Neural crest cell (in vitro differentiated cells): ENCODE measurements around the gene FGF2. TPM values are rescaled to one million over a fixed set of nuclear protein-coding genes. Genes with fewer than 3 reads are reported as not detected.
"Not testable (repeated sequence)": the region's sequence is repeated elsewhere in the genome, so short reads cannot be mapped to it uniquely, and the experiment has no call there.

Experiments
- DNase-seq: peaks from one replicate; pipeline ENCODE4 v3.0.0; 2021; ENCODE audit warnings: low read depth, mixed read lengths, low spot score
- H3K27ac Mint-ChIP-seq: one replicate; pipeline ENCODE4 v1.8.0; 2021; ENCODE audit warnings: mild to moderate bottlenecking, mixed read lengths; ENCODE audit not compliant: unreplicated experiment
- H3K27me3 Mint-ChIP-seq: 2 replicates; pipeline ENCODE4 v1.8.0; 2021; ENCODE audit warnings: low read depth, mild to moderate bottlenecking, mixed read lengths
- H3K36me3 Mint-ChIP-seq: 2 replicates; pipeline ENCODE4 v1.8.0; 2021; ENCODE audit warnings: low read depth, mild to moderate bottlenecking, mixed read lengths
- H3K4me1 Mint-ChIP-seq: 2 replicates; pipeline ENCODE4 v1.8.0; 2021; ENCODE audit warnings: mixed read lengths
- H3K4me3 Mint-ChIP-seq: one replicate; pipeline ENCODE4 v1.8.0; 2021; ENCODE audit warnings: mild to moderate bottlenecking, mixed read lengths
- H3K9me3 Mint-ChIP-seq: 2 replicates; pipeline ENCODE4 v1.8.0; 2021; ENCODE audit warnings: mixed read lengths
- total RNA-seq: library from RNA; stranded (reverse); gene quantifications from 2 replicates; pipeline ENCODE4 v1.2.1, GENCODE V29; 2021
- TF ChIP-seq, protein P1 (sequence below): fragments of 200-600 bp; sonication (generic); conservative IDR thresholded peaks from 2 replicates; pipeline ENCODE4 v1.5.0; 2021; ENCODE audit warnings: antibody characterized with exemption, mild to moderate bottlenecking

FGF2 gene
- total RNA-seq, 1 donor from 2014 or later, result 14.6 TPM

DNA sequence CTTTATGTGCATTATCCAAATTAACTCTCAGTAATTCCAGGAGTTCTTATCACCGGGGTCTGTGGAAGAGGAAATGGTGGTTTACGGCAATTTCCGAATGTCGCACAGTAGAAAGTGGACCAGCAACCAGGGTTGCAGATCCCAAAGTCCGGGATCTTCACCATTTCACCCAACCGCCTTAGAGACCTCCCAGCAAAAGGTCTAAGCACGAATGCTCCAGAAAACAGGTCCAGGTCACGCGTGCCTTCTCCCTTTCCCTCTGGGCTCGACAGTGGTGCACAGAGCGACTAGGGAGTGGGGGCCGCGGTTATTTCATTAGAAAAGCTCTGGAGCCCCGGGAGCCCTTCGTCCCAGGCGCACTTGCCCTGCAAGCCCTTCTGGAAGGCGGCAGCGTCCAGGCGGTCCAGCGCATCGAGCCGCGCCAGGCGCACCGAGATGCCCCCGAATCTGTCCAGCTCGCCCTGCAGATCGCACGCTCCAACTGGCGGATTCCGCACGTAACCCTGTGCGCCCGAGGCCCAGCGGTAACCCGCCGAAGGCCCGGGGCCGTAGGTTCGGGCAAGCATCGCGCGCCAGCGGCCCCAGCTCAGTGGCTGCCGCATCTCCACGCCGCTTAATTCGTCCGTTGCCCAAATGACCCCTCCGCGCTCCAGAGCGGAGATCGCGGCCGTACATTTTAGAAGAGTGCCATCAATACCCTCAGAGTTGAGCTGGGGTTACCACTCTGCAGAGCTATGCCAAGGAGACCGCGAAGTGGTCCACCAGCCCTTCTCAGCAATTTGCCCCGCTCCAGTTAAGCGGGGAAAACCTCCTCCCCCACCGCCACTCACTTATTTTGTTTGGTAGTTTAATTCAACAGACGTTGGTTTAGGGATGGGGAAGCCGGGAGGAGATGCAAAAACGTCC is 95.6 kb downstream of the FGF2 start, which contains the start of gene NUDT6:
TSS of gene NUDT6 (minus strand) at position 627 of the 906 bp plus-strand sequence. CDS start at position 602, 25 bp downstream.
- TF ChIP-seq, protein P1, sequence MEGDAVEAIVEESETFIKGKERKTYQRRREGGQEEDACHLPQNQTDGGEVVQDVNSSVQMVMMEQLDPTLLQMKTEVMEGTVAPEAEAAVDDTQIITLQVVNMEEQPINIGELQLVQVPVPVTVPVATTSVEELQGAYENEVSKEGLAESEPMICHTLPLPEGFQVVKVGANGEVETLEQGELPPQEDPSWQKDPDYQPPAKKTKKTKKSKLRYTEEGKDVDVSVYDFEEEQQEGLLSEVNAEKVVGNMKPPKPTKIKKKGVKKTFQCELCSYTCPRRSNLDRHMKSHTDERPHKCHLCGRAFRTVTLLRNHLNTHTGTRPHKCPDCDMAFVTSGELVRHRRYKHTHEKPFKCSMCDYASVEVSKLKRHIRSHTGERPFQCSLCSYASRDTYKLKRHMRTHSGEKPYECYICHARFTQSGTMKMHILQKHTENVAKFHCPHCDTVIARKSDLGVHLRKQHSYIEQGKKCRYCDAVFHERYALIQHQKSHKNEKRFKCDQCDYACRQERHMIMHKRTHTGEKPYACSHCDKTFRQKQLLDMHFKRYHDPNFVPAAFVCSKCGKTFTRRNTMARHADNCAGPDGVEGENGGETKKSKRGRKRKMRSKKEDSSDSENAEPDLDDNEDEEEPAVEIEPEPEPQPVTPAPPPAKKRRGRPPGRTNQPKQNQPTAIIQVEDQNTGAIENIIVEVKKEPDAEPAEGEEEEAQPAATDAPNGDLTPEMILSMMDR, result no peak
- H3K27ac Mint-ChIP-seq, result peak within 1 kb of the TSS; percentile 98
- peaks cover 21% of the 10 kb centered on the region for H3K4me1 Mint-ChIP-seq
- no peaks in the 10 kb centered on the region for H3K9me3 Mint-ChIP-seq
- H3K4me3 Mint-ChIP-seq, result no peak within 1 kb of the TSS
- no peaks in the 10 kb centered on the region for H3K27me3 Mint-ChIP-seq
- DNase-seq, result peak; percentile 50
- H3K36me3 Mint-ChIP-seq, result no peaks in the 10 kb centered on the region

DNA sequence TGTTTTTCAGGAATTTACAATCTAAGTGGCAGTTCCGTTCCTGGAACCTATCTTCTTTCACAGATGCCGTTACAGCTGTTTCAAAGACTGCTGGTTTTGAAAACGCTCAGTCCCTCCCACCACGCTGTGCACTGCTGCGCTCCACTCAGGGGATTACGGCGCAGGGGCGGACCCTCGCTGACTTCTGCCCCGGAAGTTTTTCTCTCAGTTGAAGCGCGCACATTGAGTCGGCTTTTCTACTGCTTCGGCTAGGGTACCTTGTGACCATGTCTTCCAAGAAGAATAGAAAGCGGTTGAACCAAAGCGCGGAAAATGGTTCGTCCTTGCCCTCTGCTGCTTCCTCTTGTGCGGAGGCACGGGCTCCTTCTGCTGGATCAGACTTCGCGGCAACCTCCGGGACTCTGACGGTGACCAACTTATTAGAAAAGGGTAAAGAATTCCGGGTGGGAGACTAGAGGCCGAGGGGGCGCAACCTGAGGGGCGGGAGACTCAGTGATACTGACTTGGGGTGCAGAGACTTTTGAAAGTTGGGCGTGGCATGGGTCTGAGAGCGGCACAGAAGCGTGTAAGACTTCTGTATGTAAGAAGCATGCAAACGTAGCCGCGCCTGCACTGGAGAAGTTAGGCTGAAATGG is 96.4 kb downstream of the FGF2 start:
- TF ChIP-seq, protein P1, result no peak
- Mint-ChIP-seq H3K4me1 (peaks cover 21% of the 10 kb centered on the region), H3K27ac (peak overlapping the region; percentile 98), H3K9me3 (no peaks in the 10 kb centered on the region), H3K4me3 (no peak overlapping the region), H3K27me3 (no peaks in the 10 kb centered on the region), H3K36me3 (no peaks in the 10 kb centered on the region)
- DNase-seq, result peak; percentile 74

DNA sequence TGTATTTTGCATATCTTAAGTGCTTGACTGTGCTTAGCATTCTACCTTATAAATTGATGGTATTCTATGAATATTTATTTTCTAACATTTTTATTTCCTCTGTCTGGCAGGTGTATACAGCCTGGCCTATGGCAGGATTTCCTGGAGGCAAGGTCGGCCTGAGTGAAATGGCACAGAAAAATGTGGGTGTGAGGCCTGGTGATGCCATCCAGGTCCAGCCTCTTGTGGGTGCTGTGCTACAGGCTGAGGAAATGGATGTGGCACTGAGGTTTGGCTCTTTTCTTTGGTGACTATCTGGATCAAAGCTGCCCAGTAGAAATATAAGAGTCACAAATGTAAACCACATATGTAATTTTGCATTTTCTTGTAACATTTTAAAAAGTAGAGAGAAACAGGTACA is 102.3 kb downstream of the FGF2 start:
- H3K27me3 Mint-ChIP-seq, result no peaks in the 10 kb centered on the region
- no peaks in the 10 kb centered on the region for H3K36me3 Mint-ChIP-seq
- TF ChIP-seq, protein P1, result no peak
- H3K4me3 Mint-ChIP-seq, result no peak overlapping the region
- H3K27ac Mint-ChIP-seq, result no peak overlapping the region
- no peaks in the 10 kb centered on the region for H3K9me3 Mint-ChIP-seq
- H3K4me1 Mint-ChIP-seq, result no peaks in the 10 kb centered on the region
- no peak for DNase-seq

DNA sequence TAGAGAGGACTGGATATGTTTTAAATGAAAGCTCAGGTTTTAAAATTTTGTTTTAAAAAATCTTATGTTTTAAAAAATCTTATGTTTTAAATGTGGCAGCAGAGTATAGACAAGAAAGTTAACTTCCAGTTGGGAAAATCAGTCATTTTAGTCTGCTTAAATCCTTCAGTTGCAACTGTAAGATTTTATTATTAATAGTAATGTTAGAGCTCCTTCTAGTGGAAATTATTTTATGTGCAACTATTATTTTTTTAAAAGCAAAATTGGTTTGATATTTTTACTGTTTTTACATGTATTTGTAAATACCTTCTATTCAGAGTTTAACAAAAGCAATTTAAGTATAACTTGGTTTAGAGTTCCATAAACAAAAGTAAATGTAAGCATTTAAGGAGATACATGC is 104.2 kb downstream of the FGF2 start:
- no peak for DNase-seq
- Mint-ChIP-seq H3K4me1 (no peaks in the 10 kb centered on the region), H3K4me3 (no peak overlapping the region), H3K36me3 (peaks cover 9% of the 10 kb centered on the region), H3K9me3 (no peaks in the 10 kb centered on the region), H3K27ac (no peak overlapping the region), H3K27me3 (no peaks in the 10 kb centered on the region)
- TF ChIP-seq, protein P1, result peak; percentile 75

DNA sequence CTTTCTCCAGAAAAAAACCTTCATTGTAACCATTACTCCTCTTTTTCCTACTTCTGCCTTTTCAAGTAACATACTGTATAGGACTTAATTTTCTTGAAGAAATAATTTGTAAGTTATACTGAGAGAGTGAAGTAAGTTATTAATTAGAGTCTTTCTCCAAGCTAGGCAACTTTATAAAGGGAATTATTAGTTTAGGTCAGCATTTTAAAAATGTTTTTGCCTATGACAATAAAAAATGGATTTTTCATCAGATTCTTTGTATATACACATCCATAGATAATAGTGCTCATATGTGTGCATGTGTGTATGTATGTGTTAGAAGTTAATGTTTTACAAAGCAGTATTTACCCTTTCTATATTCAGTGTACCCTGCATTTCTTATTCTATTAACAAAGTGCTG is 106.1 kb downstream of the FGF2 start:
- TF ChIP-seq, protein P1, result no peak
- H3K27me3 Mint-ChIP-seq, result no peaks in the 10 kb centered on the region
- H3K27ac Mint-ChIP-seq, result no peak overlapping the region
- H3K4me1 Mint-ChIP-seq, result no peaks in the 10 kb centered on the region
- H3K9me3 Mint-ChIP-seq, result no peaks in the 10 kb centered on the region
- H3K4me3 Mint-ChIP-seq, result no peak overlapping the region
- H3K36me3 Mint-ChIP-seq, result peaks cover 9% of the 10 kb centered on the region
- DNase-seq, result no peak

DNA sequence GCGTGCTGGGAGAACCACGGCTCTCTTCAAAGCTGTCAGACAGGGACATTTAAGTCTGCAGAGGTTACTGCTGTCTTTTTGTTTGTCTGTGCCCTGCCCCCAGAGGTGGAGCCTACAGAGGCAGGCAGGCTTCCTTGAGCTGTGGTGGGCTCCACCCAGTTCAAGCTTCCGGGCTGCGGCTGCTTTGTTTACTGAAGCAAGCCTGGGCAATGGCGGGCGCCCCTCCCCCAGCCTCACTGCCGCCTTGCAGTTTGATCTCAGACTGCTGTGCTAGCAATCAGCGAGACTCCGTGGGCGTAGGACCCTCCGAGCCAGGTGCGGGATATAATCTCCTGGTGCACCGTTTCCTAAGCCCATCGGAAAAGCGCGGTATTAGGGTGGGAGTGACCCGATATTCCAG is 118.5 kb downstream of the FGF2 start:
- peaks cover 25% of the 10 kb centered on the region for H3K36me3 Mint-ChIP-seq
- H3K9me3 Mint-ChIP-seq, H3K27ac Mint-ChIP-seq, H3K4me3 Mint-ChIP-seq, H3K4me1 Mint-ChIP-seq, H3K27me3 Mint-ChIP-seq, DNase-seq: not testable (repeated sequence)
